HG02938 (cell line): ENCODE data around the gene SNAP25.

Experiments used
- ATAC-seq: cut with Tn5 transposase; IDR thresholded peaks from one replicate; pipeline ENCODE4 v1.9.1; 2021; ENCODE audit warnings: mild to moderate bottlenecking, moderate library complexity; ENCODE audit not compliant: unreplicated experiment

SNAP25 gene

GRCh38 chr20:10328897-10329255 is 110.2 kb downstream of the SNAP25 start:
- no peak for ATAC-seq

GRCh38 chr20:10329387-10330005 is 110.9 kb downstream of the SNAP25 start:
- ATAC-seq = no peak

- ATAC-seq = no peak
Observed at GRCh38 chr20:10330071-10330470, 111.4 kb downstream of the SNAP25 start.

- ATAC-seq = no peak
Observed at GRCh38 chr20:10332656-10333415, 114.2 kb downstream of the SNAP25 start.

- no peak for ATAC-seq
Observed at GRCh38 chr20:10336959-10337729, 118.5 kb downstream of the SNAP25 start.

GRCh38 chr20:10338426-10339180 is 120.0 kb downstream of the SNAP25 start:
- no peak for ATAC-seq

GRCh38 chr20:10339609-10340008 is 121.0 kb downstream of the SNAP25 start:
- no peak for ATAC-seq

- no peak for ATAC-seq
Observed at GRCh38 chr20:10342152-10342551, 123.5 kb downstream of the SNAP25 start.

GRCh38 chr20:10344953-10345352 is 126.3 kb downstream of the SNAP25 start:
- ATAC-seq = no peak

GRCh38 chr20:10347086-10347880 is 128.7 kb downstream of the SNAP25 start:
- no peak for ATAC-seq

- ATAC-seq = no peak
Observed at GRCh38 chr20:10349118-10349517, 130.5 kb downstream of the SNAP25 start.

- ATAC-seq = no peak
Observed at GRCh38 chr20:10350188-10350842, 131.7 kb downstream of the SNAP25 start.

GRCh38 chr20:10352934-10353824 is 134.5 kb downstream of the SNAP25 start:
- ATAC-seq = no peak

- ATAC-seq = no peak
Observed at GRCh38 chr20:10356628-10357027, 138.0 kb downstream of the SNAP25 start.
